Endodermal cell (in vitro differentiated cells): Measurements from ENCODE around the gene PRR18. TPM values are rescaled to one million over a fixed set of nuclear protein-coding genes. Genes with fewer than 3 reads are reported as not detected.

Experiments used
- DNase-seq: peaks from one replicate; pipeline ENCODE4 v3.0.0-alpha.2; 2017
- H3K27ac ChIP-seq: 2 replicates; pipeline ENCODE4 v1.5.1; 2013; ENCODE audit warnings: mild to moderate bottlenecking, low read depth, low read length, moderate library complexity
- H3K27me3 ChIP-seq: 2 replicates; pipeline ENCODE4 v1.6.1; 2013; ENCODE audit warnings: mild to moderate bottlenecking, low read length, moderate library complexity; ENCODE audit not compliant: insufficient read depth, control insufficient read depth, poor library complexity, severe bottlenecking
- H3K36me3 ChIP-seq: 2 replicates; pipeline ENCODE4 v1.7.0; 2013; ENCODE audit warnings: mild to moderate bottlenecking, low read length, moderate library complexity; ENCODE audit not compliant: control insufficient read depth, insufficient read depth
- H3K4me1 ChIP-seq: one replicate; pipeline ENCODE4 v1.7.0; 2013; ENCODE audit warnings: low read length; ENCODE audit not compliant: control insufficient read depth, insufficient read depth
- H3K4me3 ChIP-seq: 2 replicates; pipeline ENCODE4 v1.5.1; 2013; ENCODE audit warnings: mild to moderate bottlenecking, low read length, moderate library complexity
- H3K9ac ChIP-seq: 2 replicates; pipeline ENCODE4 v1.6.1; 2013; ENCODE audit warnings: mild to moderate bottlenecking, low read length, moderate library complexity; ENCODE audit not compliant: poor library complexity, severe bottlenecking; ENCODE audit errors: extremely low read depth
- H3K9me3 ChIP-seq: 2 replicates; pipeline ENCODE4 v1.6.1; 2013; ENCODE audit warnings: mild to moderate bottlenecking, low read length, moderate library complexity; ENCODE audit not compliant: control insufficient read depth
- H3K27ac Mint-ChIP-seq: 2 replicates; pipeline ENCODE4 v1.8.0; 2020; ENCODE audit warnings: mixed read lengths
- H3K27me3 Mint-ChIP-seq: 2 replicates; pipeline ENCODE4 v1.8.0; 2021; ENCODE audit warnings: mild to moderate bottlenecking, mixed read lengths; ENCODE audit not compliant: insufficient read depth
- H3K36me3 Mint-ChIP-seq: 2 replicates; pipeline ENCODE4 v1.8.0; 2020; ENCODE audit warnings: low read depth, mixed read lengths
- H3K4me1 Mint-ChIP-seq: 2 replicates; pipeline ENCODE4 v1.8.0; 2020; ENCODE audit warnings: mixed read lengths
- H3K4me3 Mint-ChIP-seq: 2 replicates; pipeline ENCODE4 v1.8.0; 2020; ENCODE audit warnings: mild to moderate bottlenecking, moderate library complexity, mixed read lengths
- H3K9me3 Mint-ChIP-seq: 2 replicates; pipeline ENCODE4 v1.8.0; 2020; ENCODE audit warnings: mild to moderate bottlenecking, mixed read lengths
- CTCF ChIP-seq: fragments of 200-600 bp; sonication (generic); conservative IDR thresholded peaks from 2 replicates; pipeline ENCODE4 v1.5.0; 2021; ENCODE audit warnings: antibody characterized with exemption, mild to moderate bottlenecking
- WGBS, 2 experiments: methylation state at CpG; one replicate each; pipeline versions ENCODE4 v1.1.5 to v1.1.7; 2013; ENCODE audit warnings: missing lambda C conversion rate in 2 of 2, mixed read lengths in 1 of 2; ENCODE audit not compliant: insufficient coverage in 1 of 2, insufficient read length in 1 of 2; 5-methylcytosine and 5-hydroxymethylcytosine counted together
- total RNA-seq, 2 donors: library from RNA; stranded (reverse); fragmentation: NEBNext Ultra II Directional in 1 of 2; extraction: Animal tissue kit (Norgen Biotek cat#: 25700) in 1 of 2; gene quantifications; 2 replicates in 1 of 2; 3 replicates in 1 of 2; pipeline ENCODE4 v1.2.1, GENCODE V29; 2021

Gene PRR18
- total RNA-seq, 2 donors from 2014 or later, result 0.09 to 0.42 TPM

GRCh38 chr6:166266336-166266735, 41.9 kb downstream of the PRR18 start:
- no peaks in the 10 kb centered on the region for H3K36me3 Mint-ChIP-seq
- Histone ChIP-seq H3K4me3 (no peak overlapping the region), H3K27ac (no peak overlapping the region), H3K27me3 (peaks cover 15% of the 10 kb centered on the region), H3K9me3 (no peaks in the 10 kb centered on the region), H3K9ac (no peak overlapping the region), H3K36me3 (no peaks in the 10 kb centered on the region), H3K4me1 (no peaks in the 10 kb centered on the region)
- no peak overlapping the region for H3K4me3 Mint-ChIP-seq
- peaks cover 42% of the 10 kb centered on the region for H3K27me3 Mint-ChIP-seq
- TF ChIP-seq CTCF, result no peak
- peaks cover 20% of the 10 kb centered on the region for H3K4me1 Mint-ChIP-seq
- WGBS, 2 experiments, result 91 to 100% methylated on average over 1 to 3 of the region's 3 CpGs
- no peak overlapping the region for H3K27ac Mint-ChIP-seq
- no peak for DNase-seq
- H3K9me3 Mint-ChIP-seq, result no peaks in the 10 kb centered on the region

GRCh38 chr6:166262743-166263515, 45.3 kb downstream of the PRR18 start:
- Histone ChIP-seq H3K4me1 (no peaks in the 10 kb centered on the region), H3K9me3 (no peaks in the 10 kb centered on the region), H3K9ac (no peak overlapping the region), H3K4me3 (no peak overlapping the region), H3K36me3 (no peaks in the 10 kb centered on the region), H3K27me3 (no peaks in the 10 kb centered on the region), H3K27ac (no peak overlapping the region)
- peaks cover 29% of the 10 kb centered on the region for H3K27me3 Mint-ChIP-seq
- no peak for TF ChIP-seq CTCF
- no peak overlapping the region for H3K27ac Mint-ChIP-seq
- H3K9me3 Mint-ChIP-seq, result no peaks in the 10 kb centered on the region
- DNase-seq, result no peak
- no peak overlapping the region for H3K4me3 Mint-ChIP-seq
- peaks cover 14% of the 10 kb centered on the region for H3K4me1 Mint-ChIP-seq
- 87 to 89% methylated on average over 14 to 17 of the region's 17 CpGs for WGBS, 2 experiments
- no peaks in the 10 kb centered on the region for H3K36me3 Mint-ChIP-seq

- Mint-ChIP-seq H3K4me3 (no peak overlapping the region), H3K4me1 (peaks cover 9% of the 10 kb centered on the region), H3K27ac (no peak overlapping the region), H3K27me3 (peaks cover 33% of the 10 kb centered on the region), H3K9me3 (no peaks in the 10 kb centered on the region), H3K36me3 (no peaks in the 10 kb centered on the region)
- no peak for DNase-seq
- no peak overlapping the region for H3K9ac ChIP-seq
- H3K36me3 ChIP-seq, result no peaks in the 10 kb centered on the region
- no peak overlapping the region for H3K4me3 ChIP-seq
- H3K27me3 ChIP-seq, result peaks cover 7% of the 10 kb centered on the region
- no peaks in the 10 kb centered on the region for H3K4me1 ChIP-seq
- no peak for TF ChIP-seq CTCF
- no peak overlapping the region for H3K27ac ChIP-seq
- H3K9me3 ChIP-seq, result no peaks in the 10 kb centered on the region
- 80 to 85% methylated on average over 19 to 20 of the region's 20 CpGs for WGBS, 2 experiments
These were observed 48.8 kb downstream of the PRR18 start for GRCh38 chr6:166259296-166259977.
